HG03378 (cell line): ENCODE measurements around the gene OSER1.
"Not testable (repeated sequence)": the region's sequence is repeated elsewhere in the genome, so short reads cannot be mapped to it uniquely, and the experiment has no call there.

Experiments used
- ATAC-seq: cut with Tn5 transposase; IDR thresholded peaks from one replicate; pipeline ENCODE4 v1.9.1; 2021; ENCODE audit warnings: mild to moderate bottlenecking, moderate library complexity; ENCODE audit not compliant: unreplicated experiment

OSER1 gene

GRCh38 chr20:44204156-44204831 lies 6.3 kb downstream of the OSER1 start:
- ATAC-seq: no peak

GRCh38 chr20:44203161-44203560 lies 7.4 kb downstream of the OSER1 start:
- no peak for ATAC-seq

DNA sequence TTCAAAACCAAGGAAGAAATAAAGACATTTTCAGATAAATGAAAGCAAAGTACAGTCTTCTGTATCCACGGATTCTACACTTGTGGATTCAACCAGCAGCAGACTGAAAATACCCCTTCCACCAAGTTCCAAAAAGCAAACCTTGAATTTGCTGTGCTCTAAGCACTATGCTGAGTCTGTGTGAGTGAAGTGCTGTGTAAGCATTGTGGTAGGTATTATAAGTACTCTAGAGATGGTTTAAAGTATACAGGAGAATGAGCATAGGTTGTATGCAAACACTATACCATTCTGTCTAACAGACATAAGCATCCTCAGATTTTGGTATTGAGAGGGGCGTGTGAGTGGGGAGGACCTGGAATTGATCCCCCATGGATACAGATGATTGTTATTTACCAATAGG lies 9.6 kb downstream of the OSER1 start:
- no peak for ATAC-seq

DNA sequence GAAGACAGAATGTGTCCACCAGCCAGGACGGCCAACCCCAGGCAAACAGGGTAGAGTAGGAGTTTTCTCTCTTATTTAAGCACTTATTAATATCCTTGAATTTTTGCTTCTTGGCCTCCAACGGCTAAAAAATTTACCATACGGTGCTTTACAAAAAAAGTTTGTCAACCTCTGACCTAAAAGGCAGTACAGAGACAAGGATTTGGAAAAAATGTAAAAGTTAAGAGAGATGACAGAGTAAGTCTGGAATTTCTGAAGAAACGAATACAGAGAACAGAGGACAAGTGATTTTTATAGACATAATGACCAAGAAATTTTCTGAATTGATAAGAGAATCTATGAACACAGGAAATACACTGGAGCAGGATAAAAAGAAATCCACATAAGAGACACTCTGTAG lies 10.2 kb downstream of the OSER1 start:
- no peak for ATAC-seq

DNA sequence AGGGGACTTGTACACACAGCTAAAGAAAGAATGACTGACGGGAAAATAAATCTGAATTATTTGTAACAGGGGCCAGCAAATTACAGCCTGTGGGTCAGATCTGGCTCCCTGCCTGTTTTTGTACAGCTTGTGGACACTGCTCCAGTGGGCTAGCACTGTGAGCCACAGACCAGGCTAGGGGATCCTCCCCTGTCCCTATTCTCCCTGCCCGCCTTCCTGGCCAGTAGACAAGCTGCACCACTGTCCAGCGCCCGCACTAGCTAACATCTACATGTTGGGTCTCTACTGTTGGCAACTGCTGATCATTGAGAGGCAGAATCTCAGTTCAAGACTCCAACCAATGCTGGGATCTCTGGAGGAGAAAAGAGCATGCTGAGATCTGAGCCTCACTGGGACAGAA lies 10.7 kb downstream of the OSER1 start:
- no peak for ATAC-seq

GRCh38 chr20:44198872-44199271 lies 11.7 kb downstream of the OSER1 start:
- no peak for ATAC-seq

DNA sequence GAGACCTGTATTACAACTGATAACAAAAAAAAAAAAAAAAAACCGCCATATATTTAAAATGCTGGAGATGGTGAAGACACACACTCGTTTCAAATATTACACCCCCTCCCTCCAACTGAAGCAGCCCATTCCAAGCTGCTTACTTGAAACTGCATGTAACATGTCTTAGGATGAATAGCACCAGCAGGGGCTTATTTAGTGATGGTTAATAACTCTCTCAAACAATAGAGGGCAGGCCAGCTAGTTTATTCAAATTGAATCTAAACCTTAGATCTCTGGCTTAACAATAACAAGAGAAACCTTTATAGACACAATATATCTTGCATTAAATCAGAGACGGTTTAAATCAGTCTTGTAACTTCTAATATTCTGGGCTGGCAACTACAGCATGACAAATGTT lies 14.3 kb downstream of the OSER1 start:
- no peak for ATAC-seq

- ATAC-seq: no peak
Measured at GRCh38 chr20:44195605-44196004, 15.0 kb downstream of the OSER1 start.

- no peak for ATAC-seq
Measured at GRCh38 chr20:44193801-44194200, 16.8 kb downstream of the OSER1 start.

GRCh38 chr20:44191640-44192039 lies 18.9 kb downstream of the OSER1 start:
- ATAC-seq: not testable (repeated sequence)

- not testable (repeated sequence) for ATAC-seq
Measured at GRCh38 chr20:44190197-44190852, 20.2 kb downstream of the OSER1 start.

DNA sequence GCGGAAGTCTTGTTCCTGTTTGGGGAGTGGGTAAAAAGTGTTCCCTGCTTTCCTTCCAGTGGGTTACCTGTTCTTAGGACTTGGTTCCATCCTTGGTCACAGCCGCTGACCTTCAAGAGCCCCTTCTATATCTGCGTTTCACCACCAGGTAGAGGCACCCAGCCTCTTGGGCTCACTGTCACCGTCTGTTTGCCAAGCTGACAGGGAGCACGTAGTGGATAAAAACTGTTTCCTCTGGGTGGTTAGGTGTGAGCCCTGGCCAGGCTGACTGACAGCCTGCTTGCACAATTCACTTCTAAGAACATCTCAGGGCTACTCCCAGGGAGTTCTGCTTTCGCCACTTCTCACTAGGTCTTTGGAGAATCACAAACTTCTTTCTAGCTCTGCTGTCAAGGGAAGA lies 21.8 kb downstream of the OSER1 start:
- ATAC-seq: no peak

- ATAC-seq: no peak
Measured at GRCh38 chr20:44187772-44188709, 22.5 kb downstream of the OSER1 start.

DNA sequence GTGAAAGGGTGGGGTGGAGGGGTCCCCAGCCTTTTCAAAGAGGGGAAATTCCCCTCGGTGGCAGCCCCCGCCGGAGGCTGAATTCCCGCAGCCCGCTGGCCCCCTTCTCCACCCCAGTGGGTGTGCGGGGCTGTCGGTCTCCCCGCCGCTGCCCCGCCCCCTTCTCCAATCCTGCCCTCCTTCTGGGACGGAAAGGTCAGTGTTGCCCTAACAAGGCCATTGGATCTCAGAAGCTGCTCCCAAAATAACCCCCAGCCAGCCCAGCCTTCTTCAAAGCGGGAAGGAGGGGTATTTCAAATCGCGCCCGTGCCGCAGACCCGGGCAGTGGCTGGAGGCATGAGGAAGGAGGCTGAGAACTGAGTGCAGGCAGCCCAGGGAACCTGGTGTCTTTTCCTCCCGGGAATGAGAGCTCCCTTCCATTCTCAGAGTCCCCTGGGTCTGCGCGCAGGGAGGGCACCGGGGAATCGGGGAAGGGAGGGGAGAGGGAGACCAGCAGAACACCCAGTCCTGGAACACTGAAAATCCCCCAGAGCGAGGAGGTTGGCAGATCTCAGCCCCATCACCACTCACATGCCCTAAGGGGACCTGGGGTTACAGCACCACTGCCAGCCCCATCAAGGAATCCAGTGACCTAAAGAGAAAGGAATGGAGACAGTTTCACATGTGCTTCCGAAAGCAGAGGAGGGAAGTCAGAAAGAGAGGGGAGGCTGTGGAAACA lies 23.4 kb downstream of the OSER1 start, which contains the start of gene JPH2:
Gene JPH2, minus strand, starts transcription at position 135 of the 718 bp plus-strand sequence. CDS start 483 bp downstream, outside the sequence.
- ATAC-seq: no peak

- ATAC-seq: no peak
Measured at GRCh38 chr20:44186674-44187053, 23.9 kb downstream of the OSER1 start.

DNA sequence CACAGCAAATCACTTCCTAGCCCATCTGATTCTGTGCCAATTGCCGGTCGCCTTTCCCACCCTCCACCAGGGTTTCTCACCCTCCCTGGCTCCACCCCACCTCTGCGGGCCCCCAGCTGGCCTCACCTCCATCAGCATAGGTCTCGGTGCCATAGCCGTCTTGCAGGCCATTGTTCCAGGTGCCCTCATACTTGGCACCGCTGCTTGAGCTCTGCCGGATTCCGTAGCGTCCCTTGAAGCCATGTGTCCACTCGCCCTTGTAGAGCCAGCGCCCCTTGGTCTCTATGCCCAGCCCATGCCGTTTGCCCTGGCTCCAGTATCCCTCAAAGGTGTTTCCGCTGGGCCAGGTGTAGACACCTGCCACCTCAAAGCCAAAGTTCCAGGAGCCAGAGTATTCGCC lies 24.4 kb downstream of the OSER1 start:
- ATAC-seq: no peak

DNA sequence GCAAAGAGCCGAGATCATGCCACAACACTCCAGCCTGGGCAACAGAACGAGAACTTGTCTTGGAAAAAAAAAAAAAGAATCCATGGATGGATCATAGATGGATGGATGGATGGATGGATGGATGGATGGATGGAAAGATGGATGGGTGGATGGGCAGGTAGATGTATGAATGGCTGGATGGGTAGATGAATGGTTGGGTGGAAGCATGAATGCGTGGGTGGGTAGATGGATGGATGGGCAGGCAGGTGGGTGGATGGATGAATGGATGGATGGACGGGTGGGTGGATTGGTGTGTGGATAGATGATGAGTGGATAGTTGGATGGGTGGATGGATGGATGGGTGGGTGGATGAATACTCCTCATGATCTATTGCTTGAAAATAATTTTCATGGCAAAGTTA lies 25.0 kb downstream of the OSER1 start:
- no peak for ATAC-seq

DNA sequence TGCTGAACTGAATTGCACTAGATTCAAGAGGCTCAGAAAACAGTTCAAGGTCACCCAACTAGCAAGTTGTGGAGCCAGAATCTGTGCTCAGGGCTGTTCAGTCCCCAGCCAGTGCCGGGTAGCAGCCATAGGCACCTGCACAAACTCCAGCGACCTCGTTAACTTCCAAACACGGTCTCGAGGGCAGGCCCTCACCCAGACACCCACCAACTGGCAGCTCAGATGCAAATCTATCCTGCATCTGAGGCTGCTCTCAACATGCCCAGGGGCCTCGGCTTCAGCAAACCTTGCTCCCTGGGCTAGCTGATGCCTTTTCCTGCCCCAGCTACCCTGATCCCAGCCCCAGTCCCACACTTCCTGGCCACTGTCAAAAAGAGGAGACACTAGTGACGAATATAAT lies 27.3 kb downstream of the OSER1 start:
- ATAC-seq: no peak

GRCh38 chr20:44182863-44183262 lies 27.7 kb downstream of the OSER1 start:
- no peak for ATAC-seq

- no peak for ATAC-seq
Measured at GRCh38 chr20:44182135-44182765, 28.3 kb downstream of the OSER1 start.
